Lower lobe of right lung (tissue), 2 donors: ENCODE results near the gene FOXN3. TPM values are rescaled to one million over a fixed set of nuclear protein-coding genes. Genes with fewer than 3 reads are reported as not detected.

Experiments
- ATAC-seq, 2 donors: fragments of 200-7000 bp; cut with Tn5 transposase; one replicate each; pipeline ENCODE4 v1.9.1; 2020 to 2022; ENCODE audit warnings: mild to moderate bottlenecking in 2 of 2, moderate library complexity in 2 of 2
- DNase-seq: peaks from one replicate; pipeline ENCODE4 v3.0.0-alpha.2; 2020
- H3K27ac ChIP-seq: fragments of 200-600 bp; one replicate; pipeline ENCODE4 v1.8.0; 2022
- H3K27me3 ChIP-seq: fragments of 200-600 bp; one replicate; pipeline ENCODE4 v1.8.0; 2022; ENCODE audit warnings: low read depth
- H3K36me3 ChIP-seq: fragments of 200-600 bp; one replicate; pipeline ENCODE4 v1.8.0; 2022; ENCODE audit warnings: mild to moderate bottlenecking
- H3K4me1 ChIP-seq: fragments of 200-600 bp; one replicate; pipeline ENCODE4 v1.8.0; 2022
- H3K4me3 ChIP-seq: fragments of 200-600 bp; one replicate; pipeline ENCODE4 v1.8.0; 2022; ENCODE audit warnings: mild to moderate bottlenecking
- H3K9me3 ChIP-seq: fragments of 200-600 bp; one replicate; pipeline ENCODE4 v1.8.0; 2022
- CTCF ChIP-seq: fragments of 200-600 bp; IDR thresholded peaks from one replicate; pipeline ENCODE4 v1.8.0; 2022; ENCODE audit warnings: antibody characterized with exemption, mild to moderate bottlenecking
- intact Hi-C: fragments of 100-400 bp; cut with DNase I; formaldehyde crosslinking; loops from one replicate; pipeline ENCODE4 v1.11.0; 2022
- total RNA-seq: library from RNA; stranded (reverse); fragmentation: NEBNext Ultra II Directional; extraction: Animal tissue kit (Norgen Biotek cat#: 25700); gene quantifications from one replicate; pipeline ENCODE4 v1.2.1, GENCODE V29; 2021
- donor health status: DM: no; HTN: yes; CAD: no; lungs with severe emphysema.

FOXN3 gene
- total RNA-seq, 1 donor from 2014 or later = 116 TPM

GRCh38 chr14:89340200-89341181, 76.5 kb downstream of the FOXN3 start:
- Histone ChIP-seq H3K27me3 (no peaks in the 10 kb centered on the region), H3K9me3 (no peaks in the 10 kb centered on the region), H3K27ac (no peak overlapping the region), H3K36me3 (no peaks in the 10 kb centered on the region), H3K4me3 (no peak overlapping the region), H3K4me1 (peaks cover 29% of the 10 kb centered on the region)
- intact Hi-C loops = no loop called here
- ATAC-seq = peak in 1 of 2 donors; percentile 35
- DNase-seq = no peak
- no peak for TF ChIP-seq CTCF

- no peak overlapping the region for H3K4me3 ChIP-seq
- intact Hi-C loops = no loop called here
- no peaks in the 10 kb centered on the region for H3K36me3 ChIP-seq
- peak overlapping the region; percentile 37 for H3K27ac ChIP-seq
- ATAC-seq (peak in 1 of 2 donors; percentile 10), DNase-seq (no peak)
- no peaks in the 10 kb centered on the region for H3K27me3 ChIP-seq
- no peak for TF ChIP-seq CTCF
- no peaks in the 10 kb centered on the region for H3K9me3 ChIP-seq
- H3K4me1 ChIP-seq = peaks cover 29% of the 10 kb centered on the region
Observed at GRCh38 chr14:89339579-89339978, 77.5 kb downstream of the FOXN3 start.

GRCh38 chr14:89339158-89339557, 77.9 kb downstream of the FOXN3 start:
- H3K36me3 ChIP-seq = no peaks in the 10 kb centered on the region
- ATAC-seq (no peak), DNase-seq (no peak)
- no peaks in the 10 kb centered on the region for H3K9me3 ChIP-seq
- no peaks in the 10 kb centered on the region for H3K27me3 ChIP-seq
- peaks cover 29% of the 10 kb centered on the region for H3K4me1 ChIP-seq
- H3K27ac ChIP-seq = peak overlapping the region; percentile 37
- H3K4me3 ChIP-seq = no peak overlapping the region
- no peak for TF ChIP-seq CTCF
- intact Hi-C loops = no loop called here

- peaks cover 29% of the 10 kb centered on the region for H3K4me1 ChIP-seq
- no peaks in the 10 kb centered on the region for H3K27me3 ChIP-seq
- ATAC-seq = no peak
- no peak for TF ChIP-seq CTCF
- no peaks in the 10 kb centered on the region for H3K9me3 ChIP-seq
- intact Hi-C loops = no loop called here
- no peak for DNase-seq
- no peaks in the 10 kb centered on the region for H3K36me3 ChIP-seq
- no peak overlapping the region for H3K27ac ChIP-seq
- H3K4me3 ChIP-seq = no peak overlapping the region
Observed at GRCh38 chr14:89336338-89336737, 80.7 kb downstream of the FOXN3 start.

GRCh38 chr14:89332031-89332430, 85.0 kb downstream of the FOXN3 start:
- no peaks in the 10 kb centered on the region for H3K27me3 ChIP-seq
- ATAC-seq = no peak
- no peaks in the 10 kb centered on the region for H3K36me3 ChIP-seq
- H3K4me1 ChIP-seq = no peaks in the 10 kb centered on the region
- no peak overlapping the region for H3K4me3 ChIP-seq
- TF ChIP-seq CTCF = no peak
- DNase-seq = no peak
- intact Hi-C loops = no loop called here
- no peaks in the 10 kb centered on the region for H3K9me3 ChIP-seq
- no peak overlapping the region for H3K27ac ChIP-seq
